Keratinocyte (primary cell): ENCODE measurements around the gene PPM1H. TPM values are rescaled to one million over a fixed set of nuclear protein-coding genes. Genes with fewer than 3 reads are reported as not detected.

ENCODE experiments used
- DNase-seq: peaks from one replicate; pipeline ENCODE4 v3.0.0-alpha.2; 2011; ENCODE audit warnings: low read depth, missing footprints, low spot score
- FAIRE-seq: peaks from 2 replicates; lab custom pipeline; 2011; peaks lifted over from hg19 to GRCh38; lab: Jason Lieb, UNC
- H2AFZ ChIP-seq: 2 replicates; pipeline ENCODE4 v1.6.0; 2012; ENCODE audit warnings: low read length, control low read depth, inconsistent platforms; ENCODE audit not compliant: control insufficient read depth
- H3K27ac ChIP-seq: 2 replicates; pipeline ENCODE4 v1.5.1; 2011; ENCODE audit warnings: low read length; ENCODE audit not compliant: control insufficient read depth, insufficient read depth
- H3K27me3 ChIP-seq: 3 replicates; pipeline ENCODE4 v1.6.0; 2011; ENCODE audit warnings: low read length; ENCODE audit not compliant: control insufficient read depth, insufficient read depth; ENCODE audit errors: extremely low read depth
- H3K36me3 ChIP-seq, 2 experiments: 2 replicates in 1 of 2; 3 replicates in 1 of 2; pipeline ENCODE4 v1.5.1; 2011; ENCODE audit warnings: low read length in 2 of 2, mild to moderate bottlenecking in 1 of 2; ENCODE audit not compliant: control insufficient read depth in 2 of 2, insufficient read depth in 2 of 2; ENCODE audit errors: extremely low read depth in 1 of 2
- H3K4me1 ChIP-seq: 3 replicates; pipeline ENCODE4 v1.5.1; 2011; ENCODE audit warnings: low read length; ENCODE audit not compliant: control insufficient read depth, insufficient read depth; ENCODE audit errors: extremely low read depth
- H3K4me2 ChIP-seq: 3 replicates; pipeline ENCODE4 v1.6.0; 2011; ENCODE audit warnings: low read depth, low read length; ENCODE audit not compliant: control insufficient read depth, insufficient read depth; ENCODE audit errors: extremely low read depth
- H3K4me3 ChIP-seq, 3 experiments: fragments of 200-600 bp in 1 of 3; sonication (generic) in 1 of 3; 2 replicates in 2 of 3; 3 replicates in 1 of 3; pipeline ENCODE4 v1.5.1; 2011 to 2016; ENCODE audit warnings: low read length in 3 of 3, mild to moderate bottlenecking in 3 of 3, control low read depth in 2 of 3, inconsistent platforms in 1 of 3, low read depth in 1 of 3, mixed read lengths in 1 of 3, mixed run types in 1 of 3, moderate library complexity in 1 of 3; ENCODE audit not compliant: control insufficient read depth in 2 of 3, insufficient read depth in 2 of 3; ENCODE audit errors: extremely low read depth in 1 of 3
- H3K79me2 ChIP-seq: 2 replicates; pipeline ENCODE4 v1.6.0; 2012; ENCODE audit warnings: low read length; ENCODE audit not compliant: control insufficient read depth, insufficient read depth
- H3K9ac ChIP-seq: 3 replicates; pipeline ENCODE4 v1.6.0; 2011; ENCODE audit warnings: low read length; ENCODE audit not compliant: control insufficient read depth, insufficient read depth; ENCODE audit errors: extremely low read depth
- H3K9me1 ChIP-seq: 3 replicates; pipeline ENCODE4 v1.6.0; 2011; ENCODE audit warnings: low read length; ENCODE audit not compliant: control insufficient read depth, insufficient read depth; ENCODE audit errors: extremely low read depth
- H3K9me3 ChIP-seq: 2 replicates; pipeline ENCODE4 v1.5.1; 2012; ENCODE audit warnings: low read depth, low read length; ENCODE audit not compliant: control insufficient read depth
- H4K20me1 ChIP-seq: 3 replicates; pipeline ENCODE4 v1.6.0; 2011; ENCODE audit warnings: low read length; ENCODE audit not compliant: control insufficient read depth, insufficient read depth; ENCODE audit errors: extremely low read depth
- EZH2 ChIP-seq: IDR thresholded peaks from one replicate; pipeline ENCODE4 v1.6.1; 2012; ENCODE audit warnings: inconsistent platforms, mild to moderate bottlenecking, low read length, moderate library complexity
- dilution Hi-C: fragments of 300-500 bp; cut with MboI; formaldehyde crosslinking; loops from one replicate; pipeline ENCODE4 v1.7.0; 2020; ENCODE audit warnings: low sequenced_read_pairs; ENCODE audit not compliant: extremely low pct_ligation_motif_present
- polyA plus RNA-seq, 5 experiments: library from polyadenylated mRNA; depleted of rRNA in 3 of 5; stranded (reverse) in 3 of 5; stranded (forward) in 1 of 5; unstranded in 1 of 5; fragments of >200 nt; gene quantifications; 1 replicate in 1 of 5; 2 replicates in 3 of 5; 3 replicates in 1 of 5; pipeline versions ENCODE4 v1.2.1 to v1.2.3, GENCODE V29; 2011 to 2012; ENCODE audit warnings: missing spikeins in 2 of 5, low read depth in 1 of 5, low replicate concordance in 1 of 5
- TF ChIP-seq, protein P1 (sequence below), 3 experiments: IDR thresholded peaks in 1 of 3; conservative IDR thresholded peaks in 1 of 3; optimal IDR thresholded peaks in 1 of 3; 2 replicates in 2 of 3; 3 replicates in 1 of 3; pipeline versions ENCODE3 to v1.5.1; 2011; ENCODE audit warnings: low read length in 3 of 3, mild to moderate bottlenecking in 3 of 3, moderate library complexity in 2 of 3, control low read depth in 1 of 3, inconsistent platforms in 1 of 3; ENCODE audit not compliant: insufficient read depth in 2 of 3; ENCODE audit errors: extremely low read depth in 1 of 3

Gene PPM1H
- polyA plus RNA-seq, 1 donor (not counting 4 experiments of a cell fraction or from before 2014, with no cell fraction given): 0.09 TPM

DNA sequence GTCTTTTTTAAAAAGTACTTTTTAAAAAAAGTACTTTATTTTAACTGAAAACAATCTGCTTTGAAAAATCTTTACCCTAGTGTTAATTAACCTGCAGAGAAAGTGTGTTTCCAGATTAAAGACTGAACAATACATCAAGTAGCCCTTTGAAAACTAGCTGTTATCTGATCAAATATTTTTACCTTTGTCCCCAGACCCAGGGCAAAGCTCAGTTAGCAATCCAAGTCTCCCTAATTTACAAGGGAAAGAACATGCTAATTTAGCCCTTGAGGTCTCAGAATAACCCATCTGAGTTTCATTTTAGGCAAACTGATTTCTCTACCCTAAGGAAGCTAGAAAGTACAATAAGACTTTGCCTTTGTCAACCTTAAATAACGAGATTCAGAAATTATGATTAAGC is 91.2 kb downstream of the PPM1H start:
- Histone ChIP-seq H4K20me1 (no peaks in the 10 kb centered on the region), H3K9me3 (no peaks in the 10 kb centered on the region), H3K27me3 (no peaks in the 10 kb centered on the region), H3K4me2 (no peak overlapping the region), H2AFZ (no peak overlapping the region), H3K27ac (no peak overlapping the region), H3K4me1 (no peaks in the 10 kb centered on the region), H3K36me3 (no peaks in the 10 kb centered on the region), H3K4me3 (no peak overlapping the region), H3K9me1 (no peaks in the 10 kb centered on the region), H3K79me2 (no peaks in the 10 kb centered on the region), H3K9ac (no peak overlapping the region)
- DNase-seq: no peak
- TF ChIP-seq, protein P1, sequence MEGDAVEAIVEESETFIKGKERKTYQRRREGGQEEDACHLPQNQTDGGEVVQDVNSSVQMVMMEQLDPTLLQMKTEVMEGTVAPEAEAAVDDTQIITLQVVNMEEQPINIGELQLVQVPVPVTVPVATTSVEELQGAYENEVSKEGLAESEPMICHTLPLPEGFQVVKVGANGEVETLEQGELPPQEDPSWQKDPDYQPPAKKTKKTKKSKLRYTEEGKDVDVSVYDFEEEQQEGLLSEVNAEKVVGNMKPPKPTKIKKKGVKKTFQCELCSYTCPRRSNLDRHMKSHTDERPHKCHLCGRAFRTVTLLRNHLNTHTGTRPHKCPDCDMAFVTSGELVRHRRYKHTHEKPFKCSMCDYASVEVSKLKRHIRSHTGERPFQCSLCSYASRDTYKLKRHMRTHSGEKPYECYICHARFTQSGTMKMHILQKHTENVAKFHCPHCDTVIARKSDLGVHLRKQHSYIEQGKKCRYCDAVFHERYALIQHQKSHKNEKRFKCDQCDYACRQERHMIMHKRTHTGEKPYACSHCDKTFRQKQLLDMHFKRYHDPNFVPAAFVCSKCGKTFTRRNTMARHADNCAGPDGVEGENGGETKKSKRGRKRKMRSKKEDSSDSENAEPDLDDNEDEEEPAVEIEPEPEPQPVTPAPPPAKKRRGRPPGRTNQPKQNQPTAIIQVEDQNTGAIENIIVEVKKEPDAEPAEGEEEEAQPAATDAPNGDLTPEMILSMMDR (optimal IDR thresholded peaks at IDR 0.05 in 1 of 3, IDR thresholded peaks at IDR 0.05 in 1 of 3, conservative IDR thresholded peaks at IDR 0.05 in 1 of 3; ENCODE audit: extremely low read depth in 1 of 3, insufficient read depth in 2 of 3, low read length in 3 of 3): no peak
- TF ChIP-seq EZH2: no peak
- FAIRE-seq: no peak
- dilution Hi-C loops: no loop called here

DNA sequence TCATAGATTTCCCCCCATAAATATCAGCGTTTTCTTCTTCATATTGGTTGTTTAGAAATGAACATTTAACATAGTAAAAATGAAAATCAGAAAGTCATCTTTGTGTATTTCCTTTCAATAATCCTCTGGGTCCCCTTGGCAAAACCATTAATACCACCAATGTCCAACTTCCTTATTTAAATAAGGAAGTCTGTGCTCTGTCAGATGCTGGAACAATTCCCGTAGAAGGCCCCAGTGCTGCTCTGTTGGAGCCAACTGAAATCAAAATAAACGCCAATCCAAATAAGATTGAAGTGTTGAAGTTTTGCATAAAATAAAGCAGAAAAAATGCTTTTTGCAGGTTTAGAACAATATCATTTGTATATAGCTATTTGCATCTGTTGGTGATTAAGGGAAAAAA is 93.1 kb downstream of the PPM1H start:
- Histone ChIP-seq H3K79me2 (no peaks in the 10 kb centered on the region), H3K4me1 (no peaks in the 10 kb centered on the region), H3K9me1 (no peaks in the 10 kb centered on the region), H3K4me2 (no peak overlapping the region), H3K27me3 (no peaks in the 10 kb centered on the region), H3K9ac (no peak overlapping the region), H3K36me3 (no peaks in the 10 kb centered on the region), H3K4me3 (no peak overlapping the region), H4K20me1 (no peaks in the 10 kb centered on the region), H2AFZ (no peak overlapping the region), H3K9me3 (no peaks in the 10 kb centered on the region), H3K27ac (no peak overlapping the region)
- dilution Hi-C loops: no loop called here
- TF ChIP-seq EZH2: no peak
- TF ChIP-seq, protein P1 (optimal IDR thresholded peaks at IDR 0.05 in 1 of 3, IDR thresholded peaks at IDR 0.05 in 1 of 3, conservative IDR thresholded peaks at IDR 0.05 in 1 of 3; ENCODE audit: extremely low read depth in 1 of 3, insufficient read depth in 2 of 3, low read length in 3 of 3): no peak
- DNase-seq (no peak), FAIRE-seq (no peak)
